Breast epithelium (tissue), 4 donors: ENCODE results near the gene ROR2. TPM values are rescaled to one million over a fixed set of nuclear protein-coding genes. Genes with fewer than 3 reads are reported as not detected.

ENCODE experiments used
- DNase-seq, 2 donors: peaks; one replicate each; pipeline ENCODE4 v3.0.0-alpha.2; 2019; ENCODE audit warnings: low spot score in 2 of 2
- H3K27ac ChIP-seq, 2 donors: fragments of 200-600 bp; sonication (generic) in 1 of 2; one replicate each; pipeline ENCODE4 v1.5.1; 2016 to 2019; ENCODE audit warnings: mild to moderate bottlenecking in 1 of 2
- H3K27me3 ChIP-seq, 2 donors: fragments of 200-600 bp; sonication (generic) in 1 of 2; one replicate each; pipeline versions ENCODE4 v1.5.1 to v1.6.0; 2017 to 2019; ENCODE audit warnings: control low read depth in 1 of 2, mild to moderate bottlenecking in 1 of 2
- H3K36me3 ChIP-seq: fragments of 200-600 bp; one replicate; pipeline ENCODE4 v1.5.1; 2019
- H3K4me1 ChIP-seq, 2 donors: fragments of 200-600 bp; sonication (generic); one replicate each; pipeline ENCODE4 v1.5.1; 2016 to 2019; ENCODE audit warnings: control low read depth in 1 of 2
- H3K4me3 ChIP-seq, 3 donors: fragments of 200-600 bp; sonication (generic); 1 replicate in 2 of 3; 2 replicates in 1 of 3; pipeline ENCODE4 v1.5.1; 2016 to 2019; ENCODE audit warnings: mild to moderate bottlenecking in 3 of 3, moderate library complexity in 2 of 3
- H3K9me3 ChIP-seq, 2 donors: fragments of 200-600 bp; sonication (generic) in 1 of 2; one replicate each; pipeline ENCODE4 v1.5.1; 2016 to 2019; ENCODE audit warnings: control low read depth in 1 of 2
- CTCF ChIP-seq, 3 donors: fragments of 450-650 bp; IDR thresholded peaks; one replicate each; pipeline ENCODE4 v1.5.1; 2016 to 2017; ENCODE audit warnings: antibody characterized with exemption in 3 of 3, mild to moderate bottlenecking in 3 of 3, moderate library complexity in 3 of 3
- POLR2A ChIP-seq: fragments of 450-650 bp; IDR thresholded peaks from one replicate; pipeline ENCODE4 v1.6.1; 2016; ENCODE audit warnings: antibody characterized with exemption, mild to moderate bottlenecking, moderate library complexity
- POLR2AphosphoS5 ChIP-seq, 3 donors: sonication (generic); formaldehyde crosslinking; IDR thresholded peaks; one replicate each; pipeline ENCODE4 v1.6.1; 2017; ENCODE audit warnings: antibody characterized with exemption in 3 of 3
- intact Hi-C: fragments of 100-400 bp; cut with DNase I; formaldehyde crosslinking; loops from one replicate; pipeline ENCODE4 v1.15.1; 2023; ENCODE audit warnings: low total_unique reads
- total RNA-seq, 3 donors: library from RNA; depleted of rRNA; stranded (reverse); fragments of >200 nt; gene quantifications; one replicate each; pipeline ENCODE4 v1.1.0, GENCODE V29; 2016

Gene ROR2
- total RNA-seq, 3 donors from 2014 or later: 2.1 to 25.6 (median 10.2) TPM

- no peak for DNase-seq
- intact Hi-C loops: no loop called here
- Histone ChIP-seq H3K9me3 (no peaks in the 10 kb centered on the region), H3K27ac (no peak overlapping the region), H3K36me3 (no peaks in the 10 kb centered on the region), H3K27me3 (no peaks in the 10 kb centered on the region), H3K4me3 (no peak overlapping the region), H3K4me1 (no peaks in the 10 kb centered on the region)
- TF ChIP-seq POLR2A: no peak
- TF ChIP-seq POLR2AphosphoS5 (IDR thresholded peaks at IDR 0.05): no peak
- TF ChIP-seq CTCF (IDR thresholded peaks at IDR 0.05): no peak
Measured at GRCh38 chr9:91683269-91683668, 266.8 kb downstream of the ROR2 start.

GRCh38 chr9:91682806-91683205 lies 267.2 kb downstream of the ROR2 start:
- Histone ChIP-seq H3K9me3 (no peaks in the 10 kb centered on the region), H3K27me3 (no peaks in the 10 kb centered on the region), H3K27ac (no peak overlapping the region), H3K36me3 (no peaks in the 10 kb centered on the region), H3K4me1 (no peaks in the 10 kb centered on the region), H3K4me3 (no peak overlapping the region)
- DNase-seq: no peak
- intact Hi-C loops: no loop called here
- TF ChIP-seq POLR2A (no peak), POLR2AphosphoS5 (IDR thresholded peaks at IDR 0.05) (no peak), CTCF (IDR thresholded peaks at IDR 0.05) (no peak)

- Histone ChIP-seq H3K27me3 (no peaks in the 10 kb centered on the region), H3K27ac (no peak overlapping the region), H3K36me3 (no peaks in the 10 kb centered on the region), H3K9me3 (no peaks in the 10 kb centered on the region), H3K4me3 (no peak overlapping the region), H3K4me1 (no peaks in the 10 kb centered on the region)
- TF ChIP-seq CTCF (IDR thresholded peaks at IDR 0.05) (peak in 2 of 3 donors; percentile 42 to 43), POLR2AphosphoS5 (IDR thresholded peaks at IDR 0.05) (no peak), POLR2A (no peak)
- DNase-seq: peak in 1 of 2 donors; percentile 28
- intact Hi-C loops: no loop called here
Measured at GRCh38 chr9:91681461-91682305, 268.3 kb downstream of the ROR2 start.

- H3K4me1 ChIP-seq: no peaks in the 10 kb centered on the region
- TF ChIP-seq POLR2A (no peak), POLR2AphosphoS5 (IDR thresholded peaks at IDR 0.05) (no peak), CTCF (IDR thresholded peaks at IDR 0.05) (no peak)
- no peak for DNase-seq
- no peak overlapping the region for H3K4me3 ChIP-seq
- H3K9me3 ChIP-seq: no peaks in the 10 kb centered on the region
- no peak overlapping the region for H3K27ac ChIP-seq
- H3K36me3 ChIP-seq: no peaks in the 10 kb centered on the region
- intact Hi-C loops: no loop called here
- no peaks in the 10 kb centered on the region for H3K27me3 ChIP-seq
Measured at GRCh38 chr9:91680998-91681397, 269.0 kb downstream of the ROR2 start.

- Histone ChIP-seq H3K9me3 (no peaks in the 10 kb centered on the region), H3K4me1 (no peaks in the 10 kb centered on the region), H3K4me3 (no peak overlapping the region), H3K27me3 (no peaks in the 10 kb centered on the region), H3K36me3 (no peaks in the 10 kb centered on the region), H3K27ac (no peak overlapping the region)
- no peak for TF ChIP-seq POLR2A
- no peak for TF ChIP-seq POLR2AphosphoS5 (IDR thresholded peaks at IDR 0.05)
- no peak for TF ChIP-seq CTCF (IDR thresholded peaks at IDR 0.05)
- DNase-seq: no peak
- intact Hi-C loops: no loop called here
Measured at GRCh38 chr9:91680106-91680505, 269.9 kb downstream of the ROR2 start.
